Immature natural killer cell (primary cell): Measurements from ENCODE around the gene QRICH2. TPM values are rescaled to one million over a fixed set of nuclear protein-coding genes. Genes with fewer than 3 reads are reported as not detected.
"Not testable (repeated sequence)": the region's sequence is repeated elsewhere in the genome, so short reads cannot be mapped to it uniquely, and the experiment has no call there.

Experiments used
- DNase-seq, 3 donors: peaks; one replicate each; pipeline ENCODE4 v3.0.0; 2022; ENCODE audit warnings: mixed read lengths in 1 of 3
- H3K27ac Mint-ChIP-seq, 6 donors: one replicate each; pipeline ENCODE4 v1.8.0; 2020; ENCODE audit warnings: mixed read lengths in 6 of 6, mild to moderate bottlenecking in 5 of 6, inconsistent platforms in 4 of 6, moderate library complexity in 3 of 6
- H3K27me3 Mint-ChIP-seq, 3 donors: one replicate each; pipeline ENCODE4 v1.8.0; 2020 to 2021; ENCODE audit warnings: low read depth in 3 of 3, mild to moderate bottlenecking in 3 of 3, mixed read lengths in 3 of 3, moderate library complexity in 3 of 3, inconsistent platforms in 1 of 3
- H3K36me3 Mint-ChIP-seq, 3 donors: one replicate each; pipeline ENCODE4 v1.8.0; 2020; ENCODE audit warnings: mixed read lengths in 3 of 3, inconsistent platforms in 2 of 3, mild to moderate bottlenecking in 2 of 3
- H3K4me1 Mint-ChIP-seq, 2 donors: one replicate each; pipeline ENCODE4 v1.8.0; 2020; ENCODE audit warnings: inconsistent platforms in 2 of 2, mild to moderate bottlenecking in 2 of 2, mixed read lengths in 2 of 2, moderate library complexity in 1 of 2
- H3K4me3 Mint-ChIP-seq, 5 donors: one replicate each; pipeline ENCODE4 v1.8.0; 2020; ENCODE audit warnings: mild to moderate bottlenecking in 5 of 5, mixed read lengths in 5 of 5, inconsistent platforms in 3 of 5, moderate library complexity in 3 of 5
- H3K9me3 Mint-ChIP-seq, 6 donors: one replicate each; pipeline ENCODE4 v1.8.0; 2020; ENCODE audit warnings: mild to moderate bottlenecking in 6 of 6, mixed read lengths in 6 of 6, inconsistent platforms in 4 of 6, moderate library complexity in 3 of 6
- polyA plus RNA-seq, 3 donors: library from polyadenylated mRNA; unstranded; fragments of 300-500 nt; fragmentation: Illumina TruSeq; gene quantifications; one replicate each; pipeline ENCODE4 v1.2.3, GENCODE V29; 2021

The QRICH2 gene
- polyA plus RNA-seq, 3 donors from 2014 or later: 0.28 TPM; not detected in 2

DNA sequence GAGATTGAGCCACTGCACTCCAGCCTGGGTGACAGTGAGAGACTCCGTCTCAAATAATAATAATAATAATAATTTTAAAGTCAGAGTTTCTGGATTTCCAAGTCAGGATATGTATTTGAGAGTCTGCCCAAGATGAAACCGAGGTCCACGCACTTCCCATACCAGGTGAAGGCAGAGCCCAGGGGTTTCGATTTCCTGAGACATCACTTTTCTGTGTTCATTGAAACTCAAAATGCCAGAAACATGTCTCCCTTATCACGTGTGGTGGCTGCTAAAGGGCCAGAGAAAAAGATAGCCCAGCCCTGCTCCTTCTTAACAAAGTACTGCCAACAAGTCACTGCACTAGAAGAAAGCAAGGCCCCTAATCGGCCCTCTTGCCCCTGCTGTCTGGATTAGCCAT lies 57.9 kb downstream of the QRICH2 start:
- H3K4me1 Mint-ChIP-seq: peaks cover 22 to 30% of the 10 kb centered on the region in 2 donors

GRCh38 chr17:76248013-76248782 lies 59.9 kb downstream of the QRICH2 start:
- H3K27ac Mint-ChIP-seq: peak overlapping the region in 1 of 6 donors; percentile 9
- no peaks in the 10 kb centered on the region for H3K36me3 Mint-ChIP-seq
- H3K27me3 Mint-ChIP-seq: peaks cover 0 to 4% (median 0%) of the 10 kb centered on the region in 3 donors
- no peaks in the 10 kb centered on the region for H3K9me3 Mint-ChIP-seq
- H3K4me3 Mint-ChIP-seq: no peak overlapping the region
- H3K4me1 Mint-ChIP-seq: peaks cover 19 to 25% of the 10 kb centered on the region in 2 donors
- DNase-seq: no peak

More for the DNA sequence above, 57.9 kb downstream of the QRICH2 start:
- Mint-ChIP-seq H3K27ac (no peak overlapping the region), H3K4me3 (no peak overlapping the region), H3K27me3 (peaks cover 0 to 4% (median 0%) of the 10 kb centered on the region in 3 donors), H3K9me3 (no peaks in the 10 kb centered on the region), H3K36me3 (no peaks in the 10 kb centered on the region)
- DNase-seq: no peak

DNA sequence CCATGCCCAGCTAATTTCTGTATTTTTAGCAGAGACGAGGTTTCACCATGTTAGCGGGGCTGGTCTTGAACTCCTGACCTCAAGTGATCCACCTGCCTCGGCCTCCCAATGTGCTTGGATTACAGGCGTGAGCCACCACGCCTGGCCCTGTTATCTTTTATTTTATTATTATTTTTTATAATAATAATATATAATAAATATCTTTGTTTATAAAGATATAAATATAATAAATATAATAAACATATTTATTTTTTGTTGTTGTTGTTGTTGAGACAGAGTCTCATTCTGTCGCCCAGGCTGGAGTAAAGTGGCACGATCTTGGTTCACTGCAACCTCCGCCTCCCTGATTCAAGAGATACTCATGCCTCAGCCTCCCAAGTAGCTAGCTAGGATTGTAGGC lies 60.8 kb downstream of the QRICH2 start:
- Mint-ChIP-seq H3K4me1 (peaks cover 10 to 16% of the 10 kb centered on the region in 2 donors), H3K27me3 (peaks cover 0 to 6% (median 3%) of the 10 kb centered on the region in 3 donors), H3K4me3 (no peak overlapping the region), H3K9me3 (no peaks in the 10 kb centered on the region), H3K36me3 (no peaks in the 10 kb centered on the region), H3K27ac (no peak overlapping the region)
- no peak for DNase-seq

GRCh38 chr17:76246080-76247066 lies 61.7 kb downstream of the QRICH2 start:
- Mint-ChIP-seq H3K27ac (peak overlapping the region in 1 of 6 donors; percentile 80), H3K4me3 (no peak overlapping the region), H3K36me3 (no peaks in the 10 kb centered on the region), H3K27me3 (peaks cover 0 to 4% (median 3%) of the 10 kb centered on the region in 3 donors), H3K4me1 (peaks cover 4 to 9% of the 10 kb centered on the region in 2 donors), H3K9me3 (no peaks in the 10 kb centered on the region)
- no peak for DNase-seq

GRCh38 chr17:76244721-76245120 lies 63.4 kb downstream of the QRICH2 start:
- not testable (repeated sequence) for H3K4me3 Mint-ChIP-seq, DNase-seq, H3K36me3 Mint-ChIP-seq, H3K9me3 Mint-ChIP-seq, H3K27ac Mint-ChIP-seq, H3K27me3 Mint-ChIP-seq
- peaks cover 10 to 12% of the 10 kb centered on the region in 2 donors for H3K4me1 Mint-ChIP-seq

DNA sequence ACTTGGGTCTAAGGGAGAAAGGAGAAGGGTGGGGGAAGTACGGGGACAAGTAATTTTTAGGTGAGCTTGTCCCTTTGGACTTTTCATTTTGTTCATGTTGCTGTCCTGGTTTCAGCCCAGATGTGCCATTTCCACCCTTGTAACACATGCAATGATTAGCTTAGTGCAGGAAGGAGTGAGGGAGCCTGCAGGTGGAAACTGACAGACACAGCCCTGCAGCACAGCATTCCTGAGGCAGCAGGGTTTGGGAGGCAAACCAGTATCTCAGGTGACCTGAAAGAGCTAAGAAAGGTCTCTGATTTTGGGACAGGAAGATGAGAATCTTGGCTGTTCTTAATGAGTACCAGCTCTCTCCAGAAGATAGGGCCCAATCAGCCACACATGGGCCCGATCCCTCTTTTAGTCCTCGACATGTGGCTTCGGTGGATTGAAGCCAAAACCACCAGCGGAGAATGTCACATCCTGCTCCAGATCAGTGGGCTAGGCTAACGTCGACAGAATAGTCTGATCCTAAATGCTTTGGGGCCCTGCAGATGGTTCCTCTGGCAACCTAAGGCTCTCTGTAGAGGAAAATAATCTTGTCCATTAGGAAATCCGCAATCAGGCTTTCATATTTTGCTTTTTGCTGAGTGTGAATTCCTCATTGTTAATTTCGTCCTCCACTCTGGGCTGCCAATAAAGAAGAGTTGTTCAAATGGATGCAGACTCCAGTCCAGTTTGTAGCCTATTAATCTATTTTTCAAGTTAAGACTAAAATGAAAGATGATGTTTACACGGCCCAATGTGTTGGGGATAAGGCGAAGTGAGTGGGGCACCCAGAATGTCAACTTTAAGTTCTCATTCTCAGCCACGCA lies 64.0 kb downstream of the QRICH2 start:
- no peak for DNase-seq
- peaks cover 6 to 10% (median 7%) of the 10 kb centered on the region in 3 donors for H3K27me3 Mint-ChIP-seq
- H3K9me3 Mint-ChIP-seq: no peaks in the 10 kb centered on the region
- no peak overlapping the region for H3K4me3 Mint-ChIP-seq
- H3K27ac Mint-ChIP-seq: no peak overlapping the region
- no peaks in the 10 kb centered on the region for H3K36me3 Mint-ChIP-seq
- peaks cover 14% of the 10 kb centered on the region in 2 donors for H3K4me1 Mint-ChIP-seq

GRCh38 chr17:76241691-76242255 lies 66.3 kb downstream of the QRICH2 start:
- Mint-ChIP-seq H3K4me1 (peaks cover 18 to 26% of the 10 kb centered on the region in 2 donors), H3K4me3 (peak overlapping the region; percentile 83 to 95 (median 88))

DNA sequence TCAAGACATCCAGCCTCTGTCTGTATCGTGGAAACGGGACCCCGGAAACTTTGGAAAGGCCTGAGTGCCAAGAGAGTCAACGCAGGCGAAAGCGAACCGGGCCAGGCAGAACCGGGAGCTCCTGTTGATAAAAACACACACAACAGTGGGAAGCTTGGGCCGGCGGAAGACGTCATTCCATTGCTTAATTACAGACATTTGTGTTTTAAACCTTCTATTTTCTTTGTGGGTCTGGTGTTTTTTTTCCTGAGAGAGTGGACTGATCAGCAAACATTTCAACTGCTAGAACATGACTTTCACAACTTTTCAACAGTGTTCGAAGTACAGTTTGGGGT lies 66.9 kb downstream of the QRICH2 start:
- Mint-ChIP-seq H3K9me3 (no peaks in the 10 kb centered on the region), H3K4me1 (peaks cover 14 to 26% of the 10 kb centered on the region in 2 donors), H3K27me3 (peaks cover 6 to 12% (median 10%) of the 10 kb centered on the region in 3 donors), H3K27ac (peak overlapping the region in 5 of 6 donors; percentile 16 to 80 (median 47)), H3K4me3 (peak overlapping the region; percentile 83 to 95 (median 88)), H3K36me3 (no peaks in the 10 kb centered on the region)
- DNase-seq: no peak

More at GRCh38 chr17:76241691-76242255, 66.3 kb downstream of the QRICH2 start:
- H3K9me3 Mint-ChIP-seq: no peaks in the 10 kb centered on the region
- H3K36me3 Mint-ChIP-seq: no peaks in the 10 kb centered on the region
- peak overlapping the region in 2 of 6 donors; percentile 73 to 80 for H3K27ac Mint-ChIP-seq
- peaks cover 6 to 10% (median 9%) of the 10 kb centered on the region in 3 donors for H3K27me3 Mint-ChIP-seq
- no peak for DNase-seq

DNA sequence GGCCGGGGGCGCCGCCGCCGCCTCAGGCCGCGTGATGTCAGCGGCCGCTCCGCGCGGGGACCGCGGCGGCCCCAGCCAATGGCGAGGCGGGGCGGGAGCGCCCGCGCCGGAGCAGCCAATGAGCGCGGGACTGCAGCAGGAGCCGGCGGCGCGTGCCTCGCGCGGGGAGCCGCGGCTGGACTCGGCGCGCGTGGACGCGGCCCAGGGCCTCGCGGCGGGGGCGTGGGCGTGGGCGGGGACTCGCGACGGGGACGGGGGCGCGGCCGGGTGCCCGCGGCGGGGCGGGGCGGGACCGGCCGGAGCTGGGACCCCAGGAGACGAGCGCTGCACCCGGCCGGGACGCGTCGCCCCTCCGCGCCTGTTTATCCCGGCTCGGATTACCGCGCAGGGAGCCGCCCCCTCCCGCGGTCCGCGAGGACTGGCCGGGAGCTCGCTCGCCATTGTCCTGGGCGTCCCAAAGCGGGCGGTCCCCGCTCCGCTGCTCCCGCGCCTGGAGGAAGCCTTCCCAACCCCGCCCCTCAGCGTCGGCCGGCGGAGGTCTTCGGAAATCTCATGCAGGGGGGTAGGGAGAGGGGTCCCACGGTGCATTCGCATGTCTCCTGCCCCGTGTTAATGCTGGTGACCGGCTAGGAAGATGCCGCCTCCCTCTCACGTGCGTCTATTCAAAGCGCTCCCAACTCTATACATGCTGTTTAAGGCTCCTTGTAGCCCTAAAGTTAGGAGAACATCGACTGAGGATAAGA lies 67.4 kb downstream of the QRICH2 start, which contains the start of gene RNF157:
Gene RNF157, minus strand, starts transcription at position 33 of the 743 bp plus-strand sequence. CDS start 253 bp downstream, outside the sequence.
- no peaks in the 10 kb centered on the region for H3K36me3 Mint-ChIP-seq
- peak within 1 kb of the TSS in 5 of 6 donors; percentile 40 to 80 (median 64) for H3K27ac Mint-ChIP-seq
- H3K4me3 Mint-ChIP-seq: peak within 1 kb of the TSS; percentile 83 to 95 (median 88)
- peaks cover 14 to 26% of the 10 kb centered on the region in 2 donors for H3K4me1 Mint-ChIP-seq
- DNase-seq: peak; percentile 69 to 78 (median 74)
- no peaks in the 10 kb centered on the region for H3K9me3 Mint-ChIP-seq
- H3K27me3 Mint-ChIP-seq: peaks cover 6 to 12% (median 10%) of the 10 kb centered on the region in 3 donors

GRCh38 chr17:76239538-76240274 lies 68.4 kb downstream of the QRICH2 start:
- H3K9me3 Mint-ChIP-seq: no peaks in the 10 kb centered on the region
- H3K27ac Mint-ChIP-seq: peak overlapping the region in 4 of 6 donors; percentile 15 to 80 (median 52)
- peak in 1 of 3 donors; percentile 22 for DNase-seq
- H3K4me3 Mint-ChIP-seq: peak overlapping the region; percentile 65 to 81 (median 78)
- peaks cover 6 to 12% (median 10%) of the 10 kb centered on the region in 3 donors for H3K27me3 Mint-ChIP-seq
- H3K36me3 Mint-ChIP-seq: no peaks in the 10 kb centered on the region
- peaks cover 14 to 26% of the 10 kb centered on the region in 2 donors for H3K4me1 Mint-ChIP-seq

- no peak for DNase-seq
- peak overlapping the region; percentile 62 to 81 (median 78) for H3K4me3 Mint-ChIP-seq
- H3K36me3 Mint-ChIP-seq: no peaks in the 10 kb centered on the region
- peaks cover 14 to 26% of the 10 kb centered on the region in 2 donors for H3K4me1 Mint-ChIP-seq
- peaks cover 6 to 12% (median 12%) of the 10 kb centered on the region in 3 donors for H3K27me3 Mint-ChIP-seq
- H3K9me3 Mint-ChIP-seq: no peaks in the 10 kb centered on the region
- peak overlapping the region in 5 of 6 donors; percentile 15 to 80 (median 40) for H3K27ac Mint-ChIP-seq
Measured at GRCh38 chr17:76238847-76239537, 69.1 kb downstream of the QRICH2 start.
